ENCODE measurements around the gene TNFRSF1B.
A peak's percentile ranks its signal among the peaks of the same experiment; 100 is the strongest.
"Not testable (repeated sequence)": the region's sequence is repeated elsewhere in the genome, so short reads cannot be mapped to it uniquely, and the experiment has no call there.

The TNFRSF1B gene

DNA sequence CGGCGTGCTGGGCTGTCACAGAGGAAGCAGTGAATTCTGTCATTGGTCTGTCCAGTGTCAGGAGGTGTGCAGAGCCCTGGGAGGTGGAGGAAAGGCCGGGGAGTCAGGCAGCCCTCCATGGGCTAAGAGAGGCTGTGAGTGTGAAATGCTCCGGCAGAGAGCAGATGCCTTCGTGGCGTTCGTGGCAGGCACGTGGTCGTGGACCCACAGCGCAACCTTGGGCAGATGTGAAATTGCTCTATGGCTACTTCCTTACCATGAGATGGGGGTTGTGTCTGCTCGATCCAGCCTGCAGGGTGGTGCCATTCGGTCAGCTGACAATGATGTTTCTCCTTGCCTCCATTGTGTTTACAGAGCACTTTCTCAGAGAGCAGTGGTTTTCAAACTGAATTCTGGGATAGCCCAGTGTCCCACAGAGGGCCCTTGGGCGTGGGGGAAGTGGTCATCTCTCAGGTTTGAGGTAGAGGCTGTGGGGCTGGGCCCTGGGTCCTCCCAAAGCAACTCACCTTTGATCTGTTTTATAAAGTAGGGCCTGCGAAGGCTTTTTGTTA lies 27.9 kb downstream of the TNFRSF1B start:
- no peak for DNase-seq

DNA sequence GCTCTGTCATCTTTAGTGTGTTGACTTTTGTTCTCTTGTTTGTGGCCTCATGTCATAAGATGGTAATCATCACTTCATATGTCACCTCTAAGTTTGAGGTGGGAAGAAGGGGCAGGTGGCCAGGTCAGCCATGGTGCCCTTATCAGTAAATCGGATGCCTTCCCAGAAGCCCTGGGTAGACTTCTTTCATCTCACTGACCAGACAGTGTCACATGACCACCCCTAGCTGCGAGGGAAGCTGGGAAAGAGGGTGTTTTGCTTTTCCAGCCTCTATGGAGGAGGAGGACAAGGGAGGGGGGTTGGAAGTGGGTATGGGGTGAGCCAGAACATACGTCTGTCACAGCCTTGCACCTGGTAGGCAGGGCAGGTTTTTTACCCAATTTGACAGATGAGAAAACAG lies 28.6 kb downstream of the TNFRSF1B start:
- DNase-seq, result no peak

GRCh38 chr1:12196641-12197482 lies 30.1 kb downstream of the TNFRSF1B start:
- DNase-seq, result no peak

DNA sequence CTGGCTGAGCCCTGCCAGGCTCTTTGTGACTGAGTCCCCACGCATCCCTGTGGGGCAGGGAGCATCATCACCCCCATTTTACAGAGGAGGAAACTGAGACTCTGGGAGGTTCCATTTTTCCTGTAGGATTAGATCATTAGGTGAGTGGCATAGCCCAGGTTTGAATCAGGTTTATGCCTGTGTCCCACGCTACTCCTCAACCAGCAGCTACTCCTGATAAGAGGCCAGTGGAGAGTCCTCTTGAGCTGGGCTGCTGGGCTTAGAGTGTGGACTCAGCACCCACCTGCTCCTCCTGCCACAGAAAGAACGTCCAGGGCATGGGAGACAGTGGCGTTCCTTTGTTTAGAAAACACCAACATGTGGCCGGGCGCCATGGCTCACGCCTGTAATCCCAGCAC lies 30.7 kb downstream of the TNFRSF1B start:
- no peak for DNase-seq

DNA sequence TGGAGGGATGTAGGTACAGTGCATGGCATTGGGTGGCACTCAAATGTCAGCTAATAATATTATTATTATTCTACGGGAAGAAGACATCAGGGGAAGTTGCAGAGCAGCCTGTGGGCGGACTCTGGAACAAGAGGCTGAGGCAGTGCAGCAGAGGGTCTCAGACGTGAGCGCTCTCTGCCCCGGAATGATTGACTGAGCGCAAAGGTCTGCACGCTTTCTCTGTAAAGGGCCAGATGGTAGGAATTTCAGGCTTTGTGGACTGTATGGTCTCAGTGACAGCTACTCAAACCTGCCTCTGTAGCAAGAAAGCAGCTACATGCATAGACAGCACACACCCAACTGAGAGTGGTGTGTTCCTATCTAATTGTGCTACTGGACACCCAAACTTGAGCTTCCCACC lies 33.4 kb downstream of the TNFRSF1B start:
- no peak for DNase-seq

DNA sequence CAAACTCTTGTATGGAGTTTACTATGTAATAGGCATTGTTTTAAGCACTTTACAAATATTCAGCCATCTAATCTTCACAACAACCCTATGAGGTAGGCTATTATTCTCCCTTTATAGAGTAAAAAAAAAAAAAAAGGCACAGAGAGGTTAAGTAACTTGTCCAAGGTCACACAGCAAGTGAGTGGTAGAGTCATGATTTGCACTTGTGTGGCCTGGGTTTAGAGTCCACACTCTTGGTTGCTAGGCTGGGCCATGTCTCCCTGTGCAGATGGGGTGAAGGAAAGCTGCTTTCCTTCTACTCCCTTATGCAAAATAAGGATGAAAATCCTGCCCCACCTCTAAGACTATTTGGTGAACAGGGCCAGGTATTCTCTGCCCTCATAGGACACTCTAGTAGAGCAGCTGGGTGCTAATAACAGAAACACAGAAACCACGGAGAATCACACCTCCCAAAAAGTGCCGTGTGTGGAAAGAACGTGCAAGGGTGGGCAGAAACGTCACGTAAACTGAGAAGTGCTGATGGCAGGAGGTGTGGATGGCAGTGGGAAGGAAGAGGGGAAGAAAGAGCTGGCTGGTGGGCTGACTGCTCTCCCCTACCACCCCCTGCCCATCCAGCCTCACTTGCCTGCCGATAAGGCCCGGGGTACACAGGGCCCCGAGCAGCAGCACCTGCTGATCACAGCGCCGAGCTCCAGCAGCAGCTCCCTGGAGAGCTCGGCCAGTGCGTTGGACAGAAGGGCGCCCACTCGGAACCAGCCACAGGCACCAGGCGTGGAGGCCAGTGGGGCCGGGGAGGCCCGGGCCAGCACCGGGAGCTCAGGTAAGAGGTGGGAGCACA lies 34.8 kb downstream of the TNFRSF1B start:
- DNase-seq, result no peak

DNA sequence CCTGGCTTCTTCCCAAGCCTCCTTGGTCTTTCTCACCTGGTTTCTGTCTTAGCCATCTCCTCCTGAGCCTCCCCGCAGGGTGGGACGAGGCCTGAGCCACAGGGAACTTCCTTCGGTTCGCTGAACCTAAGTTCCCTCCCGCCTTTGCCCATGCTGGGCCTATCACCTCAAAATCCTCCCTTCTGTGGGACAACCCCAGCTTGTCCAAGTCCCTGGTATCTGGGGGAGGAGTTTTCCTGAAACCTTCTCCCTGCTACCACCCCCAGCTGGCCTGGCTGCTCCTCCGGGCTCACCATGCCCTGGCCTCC lies 35.4 kb downstream of the TNFRSF1B start:
- no peak for DNase-seq

- no peak for DNase-seq
Observed at GRCh38 chr1:12202577-12202976, 35.8 kb downstream of the TNFRSF1B start.

DNA sequence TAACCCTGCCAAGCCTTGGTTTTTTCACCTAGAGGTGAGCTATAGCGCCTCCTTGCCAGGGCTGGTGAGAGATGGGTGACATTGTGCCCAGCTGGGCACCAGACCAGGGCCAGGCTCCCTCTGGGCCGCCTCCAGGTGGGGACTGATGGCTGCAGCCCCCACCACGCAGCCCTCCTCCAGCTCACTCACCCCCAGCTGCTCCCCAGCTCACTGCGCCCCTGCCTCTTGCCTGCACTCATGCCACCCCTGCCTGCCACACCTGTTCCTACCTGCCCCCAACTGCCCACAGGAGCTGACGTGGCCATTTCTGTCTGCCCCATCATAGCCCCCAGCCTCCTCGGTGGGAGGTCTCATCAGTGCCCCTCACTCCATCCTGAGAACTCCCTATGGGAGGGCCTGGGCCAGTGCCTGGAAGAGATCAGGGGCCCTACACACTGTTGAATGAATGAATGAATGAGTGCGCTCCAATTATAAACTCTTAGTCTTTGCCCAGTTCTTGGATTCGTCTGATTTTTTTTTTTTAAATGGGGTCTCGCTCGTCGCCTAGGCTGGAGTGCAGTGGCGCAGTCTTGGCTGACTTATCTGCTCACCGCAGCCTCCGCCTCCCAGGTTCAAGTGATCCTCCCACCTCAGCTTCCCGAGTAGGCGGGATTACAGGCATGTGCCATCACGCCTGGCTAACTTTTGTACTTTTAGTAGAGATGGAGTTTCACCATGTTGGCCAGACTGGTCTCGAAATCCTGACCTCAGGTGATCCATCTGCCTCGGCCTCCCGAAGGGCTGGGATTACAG lies 36.6 kb downstream of the TNFRSF1B start:
- no peak for DNase-seq

DNA sequence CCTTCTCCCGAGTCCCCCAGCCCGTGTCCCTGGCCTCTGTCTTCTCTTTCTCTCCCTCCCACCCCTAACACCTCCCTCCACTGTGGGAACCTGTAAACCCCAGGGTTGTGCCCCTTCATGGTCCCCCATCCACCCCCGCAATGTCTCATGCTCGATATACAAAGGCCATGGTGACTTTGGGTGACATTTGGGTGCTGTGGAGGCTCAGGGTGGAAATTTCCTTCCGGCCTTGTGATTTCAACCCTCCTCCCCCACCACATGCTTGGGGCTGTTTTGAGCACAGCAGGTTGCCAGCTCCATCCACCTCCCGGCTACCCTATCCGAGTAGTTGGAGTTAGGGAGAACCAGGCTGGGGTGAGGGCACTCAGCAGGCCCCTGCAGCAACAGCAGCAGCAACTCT lies 37.3 kb downstream of the TNFRSF1B start:
- DNase-seq, result no peak

DNA sequence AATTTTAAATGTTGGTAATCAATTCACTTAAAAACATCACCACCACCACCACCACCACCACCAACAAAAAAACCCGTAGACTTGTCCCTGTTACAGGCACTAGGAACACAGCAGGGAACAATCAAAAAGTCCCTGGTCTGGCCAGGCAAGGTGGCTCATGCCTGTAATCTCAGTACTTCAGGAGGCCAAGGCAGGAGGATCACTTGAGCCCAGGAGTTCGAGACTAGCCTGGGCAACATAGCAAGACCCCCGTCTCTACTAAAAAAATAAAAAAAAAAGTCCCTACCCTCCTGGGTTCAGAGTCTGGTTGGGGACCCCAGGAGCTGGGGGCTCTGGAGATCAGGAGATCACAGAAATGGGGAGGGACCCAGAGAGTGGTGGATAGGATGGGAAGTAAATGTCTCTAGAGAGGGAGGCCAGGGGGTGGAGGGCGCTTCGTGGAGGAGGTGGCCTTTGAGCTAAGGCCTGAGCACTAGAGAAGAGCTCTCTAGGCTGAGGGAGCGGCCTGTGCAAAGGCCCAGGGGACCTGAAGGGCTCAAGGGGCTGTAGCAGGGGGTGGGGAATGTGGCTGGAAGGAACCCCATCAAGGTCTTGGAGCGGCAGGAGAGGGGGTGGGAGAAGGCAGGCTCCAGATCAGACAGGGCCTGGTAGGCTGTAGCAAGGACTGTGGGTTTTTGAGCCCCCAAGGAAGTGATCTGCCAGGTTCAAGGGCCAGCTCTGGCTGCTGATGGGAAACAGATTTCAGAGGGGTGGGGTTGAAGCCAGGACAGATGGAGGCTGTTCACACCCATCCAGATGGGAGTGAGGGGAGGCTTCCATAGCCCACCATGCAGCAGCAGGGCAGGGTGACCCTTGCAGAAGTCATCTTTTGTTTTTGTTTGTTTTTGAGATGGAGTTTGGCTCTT lies 38.2 kb downstream of the TNFRSF1B start:
- no peak for DNase-seq

GRCh38 chr1:12206238-12206637 lies 39.4 kb downstream of the TNFRSF1B start:
- DNase-seq, result no peak

DNA sequence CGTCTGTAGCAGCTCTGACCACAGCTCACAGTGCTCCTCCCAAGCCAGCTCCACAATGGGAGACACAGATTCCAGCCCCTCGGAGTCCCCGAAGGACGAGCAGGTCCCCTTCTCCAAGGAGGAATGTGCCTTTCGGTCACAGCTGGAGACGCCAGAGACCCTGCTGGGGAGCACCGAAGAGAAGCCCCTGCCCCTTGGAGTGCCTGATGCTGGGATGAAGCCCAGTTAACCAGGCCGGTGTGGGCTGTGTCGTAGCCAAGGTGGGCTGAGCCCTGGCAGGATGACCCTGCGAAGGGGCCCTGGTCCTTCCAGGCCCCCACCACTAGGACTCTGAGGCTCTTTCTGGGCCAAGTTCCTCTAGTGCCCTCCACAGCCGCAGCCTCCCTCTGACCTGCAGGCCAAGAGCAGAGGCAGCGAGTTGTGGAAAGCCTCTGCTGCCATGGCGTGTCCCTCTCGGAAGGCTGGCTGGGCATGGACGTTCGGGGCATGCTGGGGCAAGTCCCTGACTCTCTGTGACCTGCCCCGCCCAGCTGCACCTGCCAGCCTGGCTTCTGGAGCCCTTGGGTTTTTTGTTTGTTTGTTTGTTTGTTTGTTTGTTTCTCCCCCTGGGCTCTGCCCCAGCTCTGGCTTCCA lies 40.1 kb downstream of the TNFRSF1B start:
- DNase-seq, result no peak

- no peak for DNase-seq
Observed at GRCh38 chr1:12208271-12208670, 41.5 kb downstream of the TNFRSF1B start.

GRCh38 chr1:12208764-12209494 lies 42.1 kb downstream of the TNFRSF1B start:
- DNase-seq, result peak; percentile 53

GRCh38 chr1:12209495-12209832 lies 42.7 kb downstream of the TNFRSF1B start:
- no peak for DNase-seq

DNA sequence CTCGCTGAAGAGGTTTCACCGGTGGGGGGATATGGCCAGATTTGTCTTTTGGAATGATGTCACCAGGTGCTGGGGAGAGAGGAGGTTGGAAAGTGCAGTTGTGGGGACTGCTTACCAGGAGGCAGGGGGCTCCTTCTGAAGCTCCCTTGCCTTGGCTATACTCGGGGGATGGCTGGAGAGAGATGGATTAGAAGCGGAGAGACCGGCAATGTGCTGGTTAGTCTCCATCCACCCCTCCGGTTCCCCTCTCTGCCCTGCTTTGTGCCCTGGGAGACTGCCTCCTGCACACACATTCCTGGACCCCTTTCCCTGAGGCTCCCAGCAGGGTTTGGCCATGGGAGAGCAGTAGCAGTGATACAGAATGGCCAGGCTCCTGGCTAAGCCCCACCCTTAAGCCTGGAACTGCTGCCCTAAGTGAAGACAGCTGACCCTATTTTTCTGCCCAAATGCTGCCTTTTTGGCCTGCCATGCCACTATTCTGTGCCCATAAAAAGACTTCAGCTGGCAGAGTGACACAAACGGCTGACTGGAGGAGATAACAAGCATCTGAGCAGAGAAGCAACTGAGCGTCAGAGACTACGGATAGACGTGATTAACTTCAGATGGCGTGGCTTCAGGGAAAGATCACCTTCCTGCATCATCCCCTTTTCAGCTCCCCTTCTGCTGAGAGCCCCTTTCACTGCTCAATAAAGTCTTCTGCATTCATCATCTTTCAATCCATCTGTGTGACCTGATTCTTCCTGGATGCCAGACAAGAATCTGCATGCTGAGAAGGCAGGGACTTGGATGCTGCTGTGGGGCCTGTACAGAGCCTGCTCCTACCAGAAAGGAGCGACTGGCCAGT lies 48.5 kb downstream of the TNFRSF1B start:
- no peak for DNase-seq

GRCh38 chr1:12219800-12220199 lies 53.0 kb downstream of the TNFRSF1B start:
- no peak for DNase-seq

GRCh38 chr1:12220890-12221289 lies 54.1 kb downstream of the TNFRSF1B start:
- no peak for DNase-seq

GRCh38 chr1:12222700-12223099 lies 55.9 kb downstream of the TNFRSF1B start:
- DNase-seq, result not testable (repeated sequence)
